Measurements from ENCODE around the gene TAF11L8.
"Not testable (repeated sequence)": the region's sequence is repeated elsewhere in the genome, so short reads cannot be mapped to it uniquely, and the experiment has no call there.

The TAF11L8 gene

DNA sequence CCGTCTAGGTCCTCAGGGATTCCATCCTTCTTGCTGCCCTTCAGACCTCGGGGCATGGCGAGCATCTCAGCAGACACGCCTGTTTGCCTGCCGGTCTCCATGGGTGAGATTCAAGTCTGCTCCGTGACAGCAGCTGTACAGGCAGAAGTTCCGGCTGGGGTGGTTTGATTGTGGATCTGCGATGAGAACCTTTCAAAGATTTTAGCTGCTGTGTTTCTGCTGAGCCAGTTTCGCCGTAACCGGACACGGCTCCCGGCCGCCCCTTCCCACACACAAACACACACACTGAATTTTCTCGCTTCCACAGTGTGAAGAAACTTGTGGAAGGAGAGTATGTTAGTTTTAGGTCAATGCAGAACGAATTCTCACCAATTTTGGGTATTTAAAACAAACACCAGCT, at the start of gene TAF11L8:
Gene TAF11L8, minus strand, starts transcription at position 101 of the 400 bp plus-strand sequence.
- DNase-seq = not testable (repeated sequence)

GRCh38 chr5:17634160-17634559, 43.4 kb upstream of the TAF11L8 start, which contains the start of gene TAF11L14:
TAF11L14 (plus strand) TSS chr5:17634460.
- no peak for DNase-seq

GRCh38 chr5:17631788-17632187, 41.0 kb upstream of the TAF11L8 start, which contains the start of gene TAF11L13:
TAF11L13 (plus strand) TSS chr5:17632088.
- DNase-seq = not testable (repeated sequence)

- no peak for DNase-seq
These were observed 34.9 kb upstream of the TAF11L8 start for GRCh38 chr5:17625686-17626085.

DNA sequence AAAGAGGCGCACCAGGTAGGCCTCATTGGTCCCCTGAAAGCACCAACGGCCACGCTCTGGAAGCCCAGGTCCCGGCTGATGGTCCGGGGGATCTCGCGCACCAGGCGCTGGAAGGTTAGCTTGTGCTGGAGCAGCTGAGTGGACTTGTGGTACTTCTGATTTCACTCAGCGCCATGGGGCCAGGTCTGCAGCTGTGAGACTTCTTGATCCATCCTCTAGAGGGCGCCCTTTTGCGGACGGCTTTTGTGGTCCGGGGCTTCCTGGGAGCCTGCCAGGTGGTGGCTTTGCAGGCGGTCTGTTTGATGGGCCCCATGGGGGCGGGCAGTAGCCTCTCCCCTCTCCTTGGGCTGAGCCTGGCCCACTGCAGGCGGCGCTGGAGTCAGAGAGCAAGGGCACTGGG, 29.9 kb upstream of the TAF11L8 start:
- DNase-seq = no peak

DNA sequence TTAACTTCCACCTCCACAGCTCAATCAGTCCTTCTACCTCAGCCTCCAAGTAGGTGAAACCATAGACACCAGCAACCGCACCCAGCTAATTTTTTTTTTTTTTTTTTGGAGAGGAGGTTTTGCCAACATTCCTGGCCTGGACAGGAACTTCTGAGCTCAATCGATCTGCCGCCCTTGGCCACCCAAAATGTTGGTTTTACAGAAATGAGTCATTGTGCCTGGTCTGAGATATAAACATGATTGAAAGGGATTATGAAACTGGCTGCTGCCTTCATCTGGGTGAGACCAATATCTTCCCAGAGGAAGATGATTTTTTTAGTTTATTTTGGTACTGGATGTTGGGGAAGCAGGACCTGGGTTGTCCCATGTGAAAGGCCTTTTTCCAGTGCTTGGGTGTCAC, 28.6 kb upstream of the TAF11L8 start:
- no peak for DNase-seq

DNA sequence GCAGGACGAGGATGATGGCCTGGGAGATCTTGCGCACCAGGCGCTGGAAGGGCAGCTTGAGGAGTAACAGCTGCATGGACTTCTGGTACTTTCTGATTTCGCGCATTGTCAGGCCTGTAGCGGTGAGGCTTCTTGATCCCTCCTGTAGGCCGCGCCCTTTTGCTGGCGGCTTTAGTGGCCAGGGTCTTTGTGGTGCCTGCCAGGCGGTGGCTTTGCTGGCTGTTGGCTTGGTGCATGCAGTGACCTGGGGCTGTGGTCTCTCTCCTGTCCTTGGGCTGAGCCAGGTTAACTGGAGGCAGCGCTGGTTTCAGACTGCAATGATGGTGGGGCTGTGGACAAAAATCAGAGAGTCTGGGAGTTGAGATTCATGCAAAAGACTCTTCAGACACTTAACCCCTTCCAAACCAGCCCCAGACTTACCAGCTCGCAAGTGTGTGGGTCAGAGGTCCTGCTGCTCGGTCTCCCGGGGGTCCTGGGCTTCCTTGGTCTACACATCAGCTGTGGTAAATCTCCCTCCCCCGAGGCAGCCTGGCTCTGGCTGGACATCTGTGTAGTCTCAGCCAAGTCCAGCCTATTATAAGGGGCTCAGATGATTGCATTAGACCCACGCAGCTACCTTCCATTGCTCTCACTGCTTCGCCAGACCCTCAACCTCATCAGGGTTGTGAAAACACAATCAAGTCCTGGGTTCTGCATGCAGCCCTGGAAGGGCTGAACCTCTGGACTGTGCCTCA, 24.3 kb upstream of the TAF11L8 start:
- no peak for DNase-seq

GRCh38 chr5:17610092-17610491, 19.3 kb upstream of the TAF11L8 start, which contains the start of gene TAF11L12:
TAF11L12 (plus strand) TSS chr5:17610392.
- DNase-seq = not testable (repeated sequence)

GRCh38 chr5:17607461-17607860, 16.7 kb upstream of the TAF11L8 start:
- not testable (repeated sequence) for DNase-seq

GRCh38 chr5:17604951-17605350, 14.2 kb upstream of the TAF11L8 start:
- no peak for DNase-seq

DNA sequence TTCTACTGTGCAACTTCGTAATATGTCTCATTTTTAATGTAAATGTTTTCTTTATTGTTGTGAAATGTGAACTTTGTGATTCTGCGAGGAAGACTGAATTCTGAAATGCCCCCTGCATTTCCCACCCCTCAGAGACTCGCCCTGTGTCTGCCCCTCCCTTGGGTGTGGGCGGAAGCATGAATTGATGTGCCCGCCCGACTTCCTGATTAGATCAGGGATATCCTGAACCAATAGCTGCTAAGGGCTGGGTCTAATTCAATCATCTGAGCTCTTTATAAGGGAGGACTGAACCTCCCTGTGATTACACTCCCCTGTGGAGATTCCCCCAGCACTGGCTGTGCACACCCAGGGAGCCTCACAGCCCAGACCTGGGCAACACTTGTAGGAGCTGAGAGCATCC, 13.1 kb upstream of the TAF11L8 start, which contains the start of gene TAF11L11:
Gene TAF11L11, plus strand, starts transcription at position 304 of the 400 bp plus-strand sequence.
- DNase-seq = not testable (repeated sequence)

DNA sequence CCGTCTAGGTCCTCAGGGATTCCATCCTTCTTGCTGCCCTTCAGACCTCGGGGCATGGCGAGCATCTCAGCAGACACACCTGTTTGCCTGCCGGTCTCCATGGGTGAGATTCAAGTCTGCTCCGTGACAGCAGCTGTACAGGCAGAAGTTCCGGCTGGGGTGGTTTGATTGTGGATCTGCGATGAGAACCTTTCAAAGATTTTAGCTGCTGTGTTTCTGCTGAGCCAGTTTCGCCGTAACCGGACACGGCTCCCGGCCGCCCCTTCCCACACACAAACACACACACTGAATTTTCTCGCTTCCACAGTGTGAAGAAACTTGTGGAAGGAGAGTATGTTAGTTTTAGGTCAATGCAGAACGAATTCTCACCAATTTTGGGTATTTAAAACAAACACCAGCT, 7.0 kb upstream of the TAF11L8 start, which contains the start of gene TAF11L10:
Gene TAF11L10, minus strand, starts transcription at position 101 of the 400 bp plus-strand sequence.
- not testable (repeated sequence) for DNase-seq

GRCh38 chr5:17594255-17594654, 3.5 kb upstream of the TAF11L8 start, which contains the start of gene TAF11L9:
TAF11L9 (minus strand) TSS chr5:17594394.
- not testable (repeated sequence) for DNase-seq

DNA sequence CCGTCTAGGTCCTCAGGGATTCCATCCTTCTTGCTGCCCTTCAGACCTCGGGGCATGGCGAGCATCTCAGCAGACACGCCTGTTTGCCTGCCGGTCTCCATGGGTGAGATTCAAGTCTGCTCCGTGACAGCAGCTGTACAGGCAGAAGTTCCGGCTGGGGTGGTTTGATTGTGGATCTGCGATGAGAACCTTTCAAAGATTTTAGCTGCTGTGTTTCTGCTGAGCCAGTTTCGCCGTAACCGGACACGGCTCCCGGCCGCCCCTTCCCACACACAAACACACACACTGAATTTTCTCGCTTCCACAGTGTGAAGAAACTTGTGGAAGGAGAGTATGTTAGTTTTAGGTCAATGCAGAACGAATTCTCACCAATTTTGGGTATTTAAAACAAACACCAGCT, 5.1 kb downstream of the TAF11L8 start, which contains the start of gene TAF11L7:
Gene TAF11L7, minus strand, starts transcription at position 101 of the 400 bp plus-strand sequence.
- DNase-seq = not testable (repeated sequence)

Data from stimulated activated CD4-positive, alpha-beta T cell treated with anti-CD3 and anti-CD28 coated beads, Interleukin-4, amount 100 ng/mL, for 4 hours (primary cell).